Measurements from ENCODE around the gene YLPM1.
A peak's percentile ranks its signal among the peaks of the same experiment; 100 is the strongest.

The YLPM1 gene

DNA sequence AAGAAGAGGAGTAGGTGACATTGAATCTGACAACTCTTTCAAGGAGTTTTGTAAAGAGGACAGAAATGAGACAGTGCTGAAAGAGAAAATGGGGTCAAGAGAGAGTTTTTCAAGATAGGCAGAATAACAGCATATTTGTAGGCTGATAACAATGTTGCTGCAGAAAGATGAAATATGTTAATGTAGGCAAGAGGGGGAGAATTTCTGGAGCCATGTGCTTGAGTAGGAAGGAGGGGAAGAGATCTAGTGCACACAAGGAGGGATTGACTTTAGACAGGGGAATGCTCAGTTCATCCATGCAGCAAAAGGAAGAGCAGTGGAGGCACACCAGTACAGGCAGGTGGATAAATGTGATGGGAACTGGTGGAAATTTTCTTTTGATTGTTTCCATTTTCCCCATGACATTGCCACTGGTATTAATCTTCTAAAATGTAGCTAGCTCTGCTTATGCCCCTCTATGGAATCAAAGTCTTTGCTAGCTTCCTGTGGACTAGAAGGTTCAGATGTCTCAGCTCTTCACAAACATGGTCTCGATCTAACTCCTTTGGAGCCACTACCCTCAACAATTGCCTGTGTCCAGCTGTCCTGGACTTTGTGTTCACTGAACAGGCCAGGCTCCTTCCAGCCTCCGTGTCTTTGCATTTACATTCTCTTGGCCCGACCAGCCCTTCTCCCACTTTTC, 103.7 kb downstream of the YLPM1 start:
- H3K27ac Mint-ChIP-seq, result no peak overlapping the region
- H3K9me3 Mint-ChIP-seq, result no peaks in the 10 kb centered on the region
- H3K4me1 Mint-ChIP-seq, result peaks cover 5% of the 10 kb centered on the region
- H3K36me3 Mint-ChIP-seq, result no peaks in the 10 kb centered on the region
- ATAC-seq, result no peak
- no peak overlapping the region for H3K4me3 Mint-ChIP-seq
- no peaks in the 10 kb centered on the region for H3K27me3 Mint-ChIP-seq

DNA sequence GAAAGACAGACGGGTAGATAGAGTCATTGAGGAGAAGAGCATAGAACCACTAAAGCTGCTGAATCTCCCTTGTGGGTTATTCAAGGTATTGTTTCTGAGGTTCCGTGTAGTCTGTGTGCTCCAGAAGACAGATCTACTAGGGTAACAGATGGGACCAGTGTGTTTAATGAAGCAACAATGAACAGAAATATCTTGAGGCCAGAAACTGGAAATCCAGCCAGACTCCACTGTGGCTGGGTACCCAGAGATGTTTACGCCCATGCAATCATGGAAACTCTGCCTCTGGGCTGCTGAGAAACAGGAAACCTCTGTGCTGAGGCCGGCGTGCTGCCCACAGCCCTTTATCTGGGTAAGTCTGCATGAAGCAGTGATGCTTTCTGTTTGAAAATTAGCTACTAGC, 104.6 kb downstream of the YLPM1 start:
- peaks cover 5% of the 10 kb centered on the region for H3K4me1 Mint-ChIP-seq
- no peaks in the 10 kb centered on the region for H3K9me3 Mint-ChIP-seq
- peak; percentile 61 for ATAC-seq
- no peaks in the 10 kb centered on the region for H3K36me3 Mint-ChIP-seq
- no peak overlapping the region for H3K27ac Mint-ChIP-seq
- H3K4me3 Mint-ChIP-seq, result no peak overlapping the region
- no peaks in the 10 kb centered on the region for H3K27me3 Mint-ChIP-seq

DNA sequence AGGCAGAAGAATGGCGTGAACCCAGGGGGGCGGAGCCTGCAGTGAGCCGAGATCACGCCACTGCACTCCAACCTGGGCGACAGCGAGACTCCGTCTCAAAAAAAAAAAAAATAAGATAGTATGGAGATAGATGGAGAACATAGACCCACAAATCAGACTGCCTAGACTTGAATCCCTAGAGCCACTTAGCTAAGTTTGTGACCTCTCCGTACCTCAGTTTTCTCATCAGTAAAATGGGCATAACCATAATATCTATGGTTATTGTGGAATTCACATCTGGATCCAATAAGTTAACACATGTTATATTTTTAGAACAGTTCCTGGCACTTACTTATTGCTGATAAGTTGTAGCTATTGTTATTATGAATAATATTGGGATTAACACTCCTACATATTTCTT, 105.6 kb downstream of the YLPM1 start:
- Mint-ChIP-seq H3K27me3 (no peaks in the 10 kb centered on the region), H3K9me3 (no peaks in the 10 kb centered on the region), H3K4me1 (no peaks in the 10 kb centered on the region), H3K4me3 (no peak overlapping the region), H3K36me3 (no peaks in the 10 kb centered on the region), H3K27ac (no peak overlapping the region)
- ATAC-seq, result no peak

DNA sequence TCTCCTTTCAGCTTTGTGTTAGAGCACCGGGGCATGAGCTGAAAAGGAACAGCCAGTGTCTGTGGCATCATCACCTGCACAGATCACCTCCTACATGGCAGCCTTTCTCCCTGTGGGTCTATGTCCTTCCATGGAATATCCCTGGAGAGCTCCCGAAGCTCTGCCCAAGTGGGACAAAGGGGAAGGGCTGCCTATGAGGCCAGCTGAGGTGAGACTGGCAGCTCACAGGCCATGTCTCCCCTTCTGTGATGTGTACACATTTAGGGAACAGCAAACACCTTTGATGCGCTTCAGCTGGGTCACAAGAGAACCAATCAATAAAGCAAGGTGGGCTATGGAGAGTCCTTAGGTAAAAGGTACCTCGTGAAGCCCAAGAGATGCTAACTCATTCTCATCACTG, 108.7 kb downstream of the YLPM1 start:
- Mint-ChIP-seq H3K4me1 (peaks cover 17% of the 10 kb centered on the region), H3K9me3 (no peaks in the 10 kb centered on the region), H3K27ac (no peak overlapping the region), H3K36me3 (no peaks in the 10 kb centered on the region), H3K4me3 (no peak overlapping the region), H3K27me3 (no peaks in the 10 kb centered on the region)
- ATAC-seq, result no peak

DNA sequence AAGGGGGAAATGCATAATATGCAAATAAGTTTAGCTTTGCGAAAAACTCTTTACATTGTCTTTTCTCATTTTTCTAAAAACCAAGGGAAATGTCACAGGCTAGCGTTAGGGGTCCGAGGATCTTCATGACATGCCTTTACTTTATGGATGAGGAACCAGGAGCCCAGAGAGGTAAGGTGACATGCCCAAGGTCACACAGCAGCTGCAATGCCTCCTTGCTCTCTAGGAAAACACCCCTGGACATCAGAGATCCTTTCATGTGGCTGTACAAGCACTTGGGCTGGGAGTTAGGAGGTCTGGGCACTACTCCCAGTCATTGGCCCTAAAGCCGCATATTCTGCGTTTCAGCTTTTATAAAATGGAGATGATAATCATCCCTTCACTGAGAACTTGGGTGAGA, 112.1 kb downstream of the YLPM1 start:
- Mint-ChIP-seq H3K4me3 (no peak overlapping the region), H3K36me3 (no peaks in the 10 kb centered on the region), H3K27ac (peak overlapping the region; percentile 54), H3K4me1 (peaks cover 19% of the 10 kb centered on the region), H3K27me3 (no peaks in the 10 kb centered on the region), H3K9me3 (no peaks in the 10 kb centered on the region)
- ATAC-seq, result no peak

DNA sequence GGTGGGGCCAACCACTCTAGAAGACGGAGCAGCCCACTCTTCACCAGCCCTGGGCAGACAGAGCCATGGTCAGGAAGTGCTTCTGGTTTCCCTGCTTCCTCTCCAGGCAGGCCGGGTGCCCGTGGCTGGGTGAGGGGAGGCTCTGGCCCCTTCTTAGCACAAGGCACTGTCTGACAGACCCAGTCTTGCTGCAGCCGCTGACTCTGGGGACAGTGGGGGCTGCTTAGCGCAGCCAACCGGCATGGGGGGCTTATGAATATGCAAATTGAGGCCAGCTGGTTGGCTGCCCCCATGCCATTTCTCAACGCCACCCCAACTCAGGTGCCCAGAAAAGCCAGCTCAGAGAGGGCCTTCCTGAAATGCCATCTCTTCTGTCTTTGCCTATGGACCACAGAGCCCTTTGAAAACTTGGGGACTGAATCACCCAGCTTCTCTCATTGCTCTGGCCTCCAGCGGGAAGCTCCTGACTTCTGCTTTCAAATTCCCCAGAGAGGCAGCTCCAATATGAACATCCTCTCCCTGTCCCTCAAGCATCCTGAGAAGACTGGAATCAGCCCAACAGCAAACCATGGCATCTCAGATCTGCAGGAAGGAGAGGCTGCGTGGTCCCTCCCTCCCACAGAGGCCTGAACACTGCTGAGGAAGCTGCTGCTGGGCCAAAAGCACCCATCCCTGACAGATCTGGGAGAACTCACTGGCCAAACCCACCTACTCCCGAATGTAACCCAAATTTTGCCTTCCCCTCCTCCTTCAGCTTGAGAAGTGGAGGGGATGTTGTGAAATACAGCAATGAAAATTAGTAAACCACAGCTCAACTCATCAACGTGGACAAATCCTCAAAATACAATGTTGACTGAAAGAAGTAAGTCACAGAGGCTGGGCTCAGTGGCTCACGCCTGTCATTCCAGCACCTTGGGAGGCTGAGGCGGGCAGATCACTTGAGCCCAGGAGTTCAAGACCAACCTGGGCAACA, 113.1 kb downstream of the YLPM1 start, which contains the start of gene PROX2:
Gene PROX2 (minus strand): TSS at position 205 of the 973 bp plus-strand sequence. CDS start 12,311 bp downstream, outside the sequence.
- Mint-ChIP-seq H3K36me3 (no peaks in the 10 kb centered on the region), H3K9me3 (no peaks in the 10 kb centered on the region), H3K4me3 (peak within 1 kb of the TSS; percentile 35), H3K4me1 (peaks cover 29% of the 10 kb centered on the region), H3K27ac (peak within 1 kb of the TSS; percentile 54), H3K27me3 (no peaks in the 10 kb centered on the region)
- peak; percentile 50 for ATAC-seq

DNA sequence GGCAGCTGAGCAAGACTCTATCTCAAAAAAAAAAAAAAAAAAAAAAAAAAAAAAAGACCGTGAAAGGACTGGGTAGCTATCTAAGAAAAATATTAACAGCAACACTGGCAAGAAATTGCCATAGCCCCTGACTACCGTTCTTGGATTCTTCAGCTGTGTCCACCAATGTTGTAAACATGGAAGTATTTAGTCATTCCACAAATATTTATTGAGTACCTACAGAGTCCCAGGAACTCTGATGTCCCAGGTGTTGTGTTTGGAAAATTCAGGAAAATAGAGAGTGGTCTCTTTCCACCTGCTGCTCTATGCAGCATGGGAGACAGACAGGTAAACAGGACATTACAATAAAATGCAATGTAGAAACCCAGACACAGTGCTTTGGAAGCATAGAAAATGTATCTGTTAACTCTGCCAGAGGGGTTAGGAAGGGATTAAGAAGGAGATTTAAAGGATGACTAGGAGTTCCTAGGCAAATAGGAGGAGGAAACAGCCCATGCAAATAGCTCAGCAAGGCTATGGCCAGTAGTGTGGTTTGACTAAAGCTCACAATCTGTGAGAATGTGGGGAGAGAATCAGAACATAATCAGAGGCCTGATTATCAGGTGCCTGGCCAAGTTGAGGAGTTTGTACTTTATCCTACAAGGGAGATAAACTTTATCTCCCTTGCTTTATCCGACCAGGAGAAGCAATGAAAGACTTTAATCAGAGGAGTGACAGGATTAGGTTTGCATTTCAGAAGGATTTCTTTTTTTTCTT, 116.5 kb downstream of the YLPM1 start:
- H3K4me3 Mint-ChIP-seq, result no peak overlapping the region
- H3K27ac Mint-ChIP-seq, result peak overlapping the region; percentile 91

DNA sequence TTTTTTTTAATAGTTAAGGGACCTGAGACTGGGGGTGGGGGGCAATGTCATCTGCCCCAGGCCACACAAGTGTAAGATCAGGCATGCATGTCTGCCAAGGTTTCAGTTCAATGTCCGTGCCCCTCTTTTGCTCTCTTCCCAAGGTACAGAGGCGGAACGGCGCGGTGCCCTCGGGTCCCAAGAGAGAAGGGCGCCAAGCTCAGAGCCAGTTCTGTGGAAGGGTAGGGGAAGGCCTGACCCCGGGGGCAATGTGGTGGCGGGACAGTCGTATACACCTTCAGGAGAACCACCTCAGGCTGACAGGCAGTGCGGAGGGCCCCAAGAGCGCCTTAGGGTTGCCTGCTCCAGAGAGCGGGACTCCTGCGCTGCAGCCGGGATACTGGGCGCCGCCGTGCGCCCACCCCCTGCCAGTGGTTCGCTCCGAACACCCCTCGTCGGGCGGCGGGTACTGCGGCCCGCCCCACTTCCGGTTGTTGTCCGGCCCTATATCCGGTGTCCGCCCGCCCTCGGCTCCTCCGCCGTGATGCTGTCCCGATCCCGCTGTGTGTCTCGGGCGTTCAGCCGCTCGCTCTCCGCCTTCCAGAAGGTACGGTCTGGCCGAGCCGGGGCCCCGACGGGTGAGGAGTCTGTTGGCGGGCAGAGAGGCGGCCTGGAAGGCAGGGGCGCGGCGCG, 118.5 kb downstream of the YLPM1 start, which contains the start of gene DLST:
Gene DLST (plus strand): TSS at position 486 of the 672 bp plus-strand sequence. CDS start 38 bp downstream, at position 524.
- H3K27me3 Mint-ChIP-seq, result no peaks in the 10 kb centered on the region
- H3K36me3 Mint-ChIP-seq, result peaks cover 35% of the 10 kb centered on the region
- peaks cover 58% of the 10 kb centered on the region for H3K4me1 Mint-ChIP-seq
- no peaks in the 10 kb centered on the region for H3K9me3 Mint-ChIP-seq
- H3K4me3 Mint-ChIP-seq, result peak within 1 kb of the TSS; percentile 95
- ATAC-seq, result peak; percentile 95
- H3K27ac Mint-ChIP-seq, result peak within 1 kb of the TSS; percentile 91

More for the DNA sequence above, 116.5 kb downstream of the YLPM1 start:
- Mint-ChIP-seq H3K36me3 (peaks cover 17% of the 10 kb centered on the region), H3K4me1 (peaks cover 53% of the 10 kb centered on the region), H3K9me3 (no peaks in the 10 kb centered on the region), H3K27me3 (no peaks in the 10 kb centered on the region)
- no peak for ATAC-seq

DNA sequence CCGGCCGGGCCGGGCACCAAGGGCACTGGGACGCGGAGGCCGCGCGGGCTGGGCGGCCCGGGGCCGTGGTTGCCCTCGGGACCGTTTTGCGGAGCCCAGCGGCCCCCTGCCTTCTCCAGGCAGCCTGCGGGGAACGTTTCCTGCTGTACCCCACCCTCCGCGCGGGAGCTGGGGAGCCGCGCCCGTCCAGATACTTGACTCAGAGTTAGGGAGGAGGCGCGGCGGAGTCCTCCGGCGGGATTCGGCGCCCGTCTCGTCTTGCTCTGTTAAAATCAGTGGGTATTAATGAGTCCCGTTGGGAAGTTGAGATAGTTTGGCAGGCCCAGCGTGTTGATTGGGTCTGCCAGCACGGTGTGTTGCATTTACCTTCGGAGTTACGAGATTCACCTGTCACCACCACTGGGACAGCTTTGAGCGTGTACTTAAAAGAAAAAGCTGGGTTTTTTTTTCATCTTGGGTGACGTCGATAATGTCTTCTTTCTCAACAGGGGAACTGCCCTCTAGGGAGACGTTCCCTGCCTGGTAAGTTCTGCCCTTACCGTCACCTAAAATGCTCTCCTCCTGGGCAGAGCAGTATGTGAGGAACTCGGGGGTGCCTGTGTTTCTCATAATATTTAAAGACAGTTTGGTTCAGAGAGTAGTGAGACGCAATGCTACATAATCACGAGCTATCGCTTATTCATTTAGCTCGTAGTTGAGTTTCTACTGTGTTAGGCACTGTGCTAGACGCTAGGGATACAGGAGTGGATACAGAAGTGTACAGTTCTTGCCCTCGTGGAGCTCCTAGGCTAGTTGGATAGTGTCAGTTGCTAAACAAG, 119.2 kb downstream of the YLPM1 start:
- peak overlapping the region; percentile 91 for H3K27ac Mint-ChIP-seq
- H3K4me3 Mint-ChIP-seq, result peak overlapping the region; percentile 95
- H3K27me3 Mint-ChIP-seq, result no peaks in the 10 kb centered on the region
- peaks cover 35% of the 10 kb centered on the region for H3K36me3 Mint-ChIP-seq
- ATAC-seq, result peak; percentile 66
- no peaks in the 10 kb centered on the region for H3K9me3 Mint-ChIP-seq
- H3K4me1 Mint-ChIP-seq, result peaks cover 57% of the 10 kb centered on the region

All from stimulated activated memory B cell treated with anti-CD40 and anti-IgM and Interleukin-4, amounts not matched to agents 10 μg/mL and 1 μg/mL and 100 μg/mL, for 72 hours (primary cell).